ENCODE measurements around the gene C19orf25.

The C19orf25 gene

DNA sequence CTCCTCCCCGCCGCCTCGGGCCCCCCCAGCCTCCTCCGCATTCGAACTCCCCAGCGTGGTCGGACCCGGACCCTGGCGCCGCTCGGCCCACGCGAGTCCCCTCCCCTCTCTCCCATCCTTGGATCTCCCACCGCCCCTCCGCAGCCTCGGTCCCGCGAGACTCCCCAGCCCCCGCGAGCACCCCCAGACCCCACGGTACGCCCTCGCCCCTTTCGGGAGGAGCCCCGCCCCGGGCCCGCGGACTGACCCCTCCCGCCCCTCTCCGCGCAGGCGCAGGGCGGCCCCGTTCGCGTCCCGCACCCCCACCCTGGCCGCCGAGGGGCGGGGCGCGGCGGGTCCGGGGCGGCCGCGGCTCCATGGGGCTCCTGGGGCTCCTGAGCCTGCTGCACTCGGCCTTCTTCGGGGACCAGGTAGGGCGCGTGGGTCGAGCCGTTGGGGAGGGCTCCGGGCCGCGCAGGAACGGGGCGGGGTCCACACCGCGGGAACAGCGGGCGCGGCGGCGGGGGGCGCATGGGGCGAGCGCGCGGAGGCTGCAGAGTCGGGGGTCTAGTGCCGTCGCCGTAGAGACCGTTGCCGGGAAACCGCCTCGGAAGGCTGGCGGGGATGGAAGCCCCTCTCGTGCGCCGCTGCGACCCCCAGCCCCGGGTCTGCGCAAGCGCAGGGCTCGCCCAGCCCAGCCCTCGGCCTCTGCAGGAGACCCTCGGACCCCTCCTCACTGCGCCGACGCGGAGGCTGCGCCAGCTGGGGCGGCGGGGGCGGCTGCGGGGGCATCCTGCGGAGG is 32.9 kb downstream of the C19orf25 start:
- no peak for DNase-seq

- peak; percentile 52 to 76 (median 62) for DNase-seq
These were observed 33.7 kb downstream of the C19orf25 start for GRCh38 chr19:1445185-1445931.

- DNase-seq, result no peak
These were observed 37.2 kb downstream of the C19orf25 start for GRCh38 chr19:1441677-1442438.

DNA sequence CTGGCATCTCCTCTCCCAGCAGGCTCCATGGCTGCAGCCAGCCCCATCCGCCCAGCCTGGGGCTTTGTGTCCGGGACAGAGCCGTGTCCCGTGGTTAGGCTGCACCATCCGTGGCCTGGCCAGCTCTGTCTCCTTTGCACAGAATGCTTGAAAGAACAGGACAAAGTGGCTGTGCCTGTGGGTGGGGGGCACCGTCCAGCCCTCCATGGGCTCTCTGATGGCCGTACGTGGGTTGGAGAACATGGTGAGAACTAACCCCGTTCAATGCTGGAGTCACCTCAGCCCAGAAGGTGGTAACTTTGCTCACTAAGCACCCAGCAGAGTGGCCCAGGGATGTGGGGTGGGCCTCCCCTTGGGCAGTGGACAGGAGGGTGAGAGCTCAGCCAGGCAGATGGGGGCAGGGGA is 38.0 kb downstream of the C19orf25 start:
- DNase-seq, result no peak

- DNase-seq, result no peak
These were observed 38.6 kb downstream of the C19orf25 start for GRCh38 chr19:1440418-1440801.

DNA sequence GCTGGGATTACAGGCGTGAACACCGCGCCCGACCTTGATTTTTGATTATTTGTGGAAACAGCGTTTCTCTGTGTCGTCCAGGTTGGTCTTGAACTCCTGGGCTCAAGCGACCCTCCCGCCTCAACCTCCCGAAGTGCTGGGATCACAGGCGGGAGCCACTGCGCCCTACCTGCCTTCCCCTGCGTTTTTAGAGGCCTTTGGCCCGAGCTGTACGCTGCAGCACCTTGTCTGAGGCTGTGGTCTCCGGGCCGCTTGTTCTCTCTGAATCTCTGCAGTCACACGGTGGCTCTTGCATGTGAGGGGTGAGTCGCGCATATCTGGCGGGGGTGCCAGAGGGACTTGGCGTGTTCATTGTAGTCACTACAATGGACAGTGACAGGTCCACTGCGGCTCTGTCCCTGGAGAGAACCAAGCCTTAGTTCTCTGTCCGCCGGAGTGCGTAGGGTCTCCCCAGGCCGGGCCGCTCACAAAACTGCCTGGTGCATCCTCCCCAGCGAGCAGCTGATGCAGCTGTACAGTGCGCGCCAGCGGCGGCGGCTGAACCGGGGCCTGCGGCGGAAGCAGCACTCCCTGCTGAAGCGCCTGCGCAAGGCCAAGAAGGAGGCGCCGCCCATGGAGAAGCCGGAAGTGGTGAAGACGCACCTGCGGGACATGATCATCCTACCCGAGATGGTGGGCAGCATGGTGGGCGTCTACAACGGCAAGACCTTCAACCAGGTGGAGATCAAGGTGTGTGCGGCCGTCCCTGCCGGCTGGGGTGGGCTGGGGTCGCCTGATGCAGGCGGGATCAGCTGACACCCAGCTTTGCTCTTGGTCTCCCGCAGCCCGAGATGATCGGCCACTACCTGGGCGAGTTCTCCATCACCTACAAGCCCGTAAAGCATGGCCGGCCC is 39.2 kb downstream of the C19orf25 start:
- DNase-seq, result peak in 1 of 5 experiments; percentile 44

DNA sequence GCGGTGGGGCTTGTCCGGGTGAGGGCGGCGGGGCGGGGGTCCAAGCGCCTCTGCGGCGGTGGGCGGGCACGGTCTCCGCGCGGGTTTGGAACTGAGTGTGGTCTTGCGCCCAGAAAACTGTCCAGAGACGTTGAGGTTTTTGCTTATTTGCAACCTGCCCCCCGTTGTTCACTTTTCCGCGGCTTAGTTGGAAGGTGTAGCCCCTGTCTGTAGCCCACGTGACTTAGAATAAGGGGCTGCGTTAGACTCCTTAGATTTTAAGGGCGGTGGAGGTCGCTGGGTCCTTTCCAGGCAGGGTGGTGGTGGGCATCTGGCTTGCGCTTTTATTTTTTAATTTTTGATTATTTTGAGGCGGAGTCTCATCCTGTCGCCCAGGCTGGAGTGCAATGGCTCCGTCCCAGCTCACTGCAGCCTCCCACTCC is 40.1 kb downstream of the C19orf25 start:
- no peak for DNase-seq

- peak; percentile 91 to 96 (median 92) for DNase-seq
These were observed 40.7 kb downstream of the C19orf25 start, which contains the start of gene RPS15 for GRCh38 chr19:1438035-1438932. TSS of gene RPS15 (plus strand) at chr19:1438396. CDS start at chr19:1438426, 30 bp downstream.

- no peak for DNase-seq
These were observed 41.4 kb downstream of the C19orf25 start for GRCh38 chr19:1437609-1438008.

GRCh38 chr19:1435378-1435989 is 43.5 kb downstream of the C19orf25 start:
- DNase-seq, result no peak

DNA sequence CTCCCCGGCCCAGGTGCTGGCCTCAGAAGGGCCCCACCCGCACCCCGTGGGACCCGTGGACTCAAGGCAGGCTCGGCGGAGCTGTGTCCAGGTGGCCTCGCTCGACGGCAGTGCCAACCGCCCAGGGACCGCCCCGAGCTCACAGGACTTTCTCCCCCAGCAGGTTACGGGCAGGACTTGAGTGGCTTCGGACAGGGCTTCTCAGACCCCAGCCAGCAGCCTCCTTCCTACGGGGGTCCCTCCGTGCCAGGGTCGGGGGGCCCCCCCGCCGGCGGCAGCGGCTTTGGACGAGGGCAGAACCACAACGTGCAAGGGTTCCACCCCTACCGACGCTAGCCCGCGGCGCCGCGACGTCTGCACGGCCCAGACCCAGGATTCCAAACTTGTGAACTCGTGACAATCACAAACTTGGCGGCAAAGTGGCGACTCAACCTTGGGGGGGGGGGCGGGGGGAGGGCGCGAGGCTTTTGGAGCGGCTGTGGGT is 44.4 kb downstream of the C19orf25 start:
- no peak for DNase-seq

DNA sequence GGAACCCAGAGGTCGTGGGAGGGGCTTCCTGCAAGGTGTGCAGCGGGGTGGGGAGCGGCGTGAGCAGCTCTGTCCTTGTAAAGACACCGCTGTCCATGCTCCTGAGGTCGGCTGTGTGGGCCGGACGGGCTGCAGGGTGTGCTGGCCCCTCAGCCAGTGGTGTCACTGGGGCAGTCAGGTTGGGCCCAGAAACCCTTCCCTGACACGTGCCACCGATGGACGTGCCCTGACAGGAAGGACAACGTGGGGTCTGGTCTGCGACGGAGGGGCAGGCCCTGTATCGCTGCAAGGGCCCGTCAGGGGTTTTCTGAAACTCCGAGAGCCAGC is 45.0 kb downstream of the C19orf25 start:
- DNase-seq, result no peak

DNA sequence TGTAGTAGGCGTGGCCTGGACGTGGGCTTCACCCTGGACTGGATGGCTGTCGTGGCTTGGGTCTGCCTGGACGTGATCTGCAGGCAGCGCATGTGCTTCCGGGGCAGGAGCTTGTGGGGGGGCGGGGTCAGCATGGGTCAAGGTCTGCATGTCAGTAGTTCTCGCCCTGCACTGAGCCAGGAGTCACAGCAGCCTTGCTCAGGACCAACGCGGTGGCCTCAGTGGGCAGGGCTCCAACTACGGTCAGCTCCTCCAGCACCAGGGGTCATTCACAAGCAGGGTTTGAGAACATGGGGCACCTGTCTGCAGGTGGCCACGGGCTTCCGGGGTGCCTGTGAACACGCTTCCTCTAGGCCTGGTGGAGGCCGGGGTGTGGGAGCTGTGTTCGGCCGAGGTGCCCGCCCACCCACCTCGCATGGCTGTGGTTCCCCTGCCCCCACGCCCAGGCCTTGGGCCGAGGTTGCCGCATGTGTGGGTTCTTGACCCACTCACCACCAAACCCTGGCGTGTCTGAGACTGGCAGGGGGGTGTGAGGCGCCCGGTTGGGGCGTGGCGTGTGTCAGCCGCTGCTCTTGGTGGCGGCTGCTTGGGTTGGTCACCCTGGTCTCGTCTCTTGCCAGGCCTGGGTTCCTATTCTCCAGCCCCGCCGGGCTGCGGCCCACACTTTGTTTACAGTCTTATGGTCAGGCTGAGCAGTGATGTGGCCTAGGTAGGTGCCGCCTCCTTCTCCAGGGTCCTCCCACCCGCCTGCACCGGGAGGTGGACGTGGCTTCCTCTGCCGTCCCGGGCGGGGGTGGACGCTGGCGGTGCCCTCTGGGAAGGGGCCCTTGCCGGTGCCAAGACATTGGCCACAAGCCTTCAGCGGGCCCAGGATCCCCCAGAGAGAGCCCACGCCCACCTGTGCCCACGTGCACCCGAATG is 45.6 kb downstream of the C19orf25 start:
- no peak for DNase-seq

- DNase-seq, result no peak
These were observed 46.5 kb downstream of the C19orf25 start for GRCh38 chr19:1432507-1432887.

DNA sequence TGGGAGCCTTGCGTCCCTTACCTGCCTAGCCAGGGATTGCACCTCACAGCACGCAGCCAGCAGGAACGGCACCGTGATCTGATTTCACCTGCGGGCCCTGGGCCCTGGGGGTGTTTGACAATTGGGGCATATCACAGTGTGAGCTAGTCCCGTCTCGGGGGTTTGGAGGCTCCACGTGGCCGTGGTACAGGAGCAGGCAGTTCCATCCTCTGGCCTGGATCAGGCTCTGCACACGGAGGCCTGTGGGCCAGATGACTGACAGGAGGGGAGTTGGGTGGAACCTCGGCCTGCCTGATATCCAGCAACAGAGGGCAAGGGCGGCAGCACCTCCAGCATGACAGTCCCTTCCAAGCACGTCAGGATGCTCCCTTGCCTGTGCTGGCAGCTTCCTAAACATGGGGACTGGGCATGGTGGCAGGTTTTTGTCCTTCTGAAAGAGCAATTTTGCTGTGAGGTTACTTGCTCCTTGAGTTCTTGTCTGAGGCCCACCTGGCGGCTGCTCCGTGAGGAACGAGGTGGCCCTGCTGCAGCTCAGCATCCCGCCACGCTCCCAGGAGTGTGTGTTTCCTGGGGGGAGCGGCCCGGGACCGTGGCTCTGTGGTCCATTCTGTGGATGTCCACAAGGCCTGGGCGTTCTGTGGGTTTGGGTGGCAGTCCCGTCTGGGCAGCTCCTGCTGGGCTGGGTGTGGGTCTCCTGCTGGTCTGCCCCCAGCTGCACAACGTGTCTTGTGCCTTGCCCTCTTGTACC is 47.1 kb downstream of the C19orf25 start:
- no peak for DNase-seq

DNA sequence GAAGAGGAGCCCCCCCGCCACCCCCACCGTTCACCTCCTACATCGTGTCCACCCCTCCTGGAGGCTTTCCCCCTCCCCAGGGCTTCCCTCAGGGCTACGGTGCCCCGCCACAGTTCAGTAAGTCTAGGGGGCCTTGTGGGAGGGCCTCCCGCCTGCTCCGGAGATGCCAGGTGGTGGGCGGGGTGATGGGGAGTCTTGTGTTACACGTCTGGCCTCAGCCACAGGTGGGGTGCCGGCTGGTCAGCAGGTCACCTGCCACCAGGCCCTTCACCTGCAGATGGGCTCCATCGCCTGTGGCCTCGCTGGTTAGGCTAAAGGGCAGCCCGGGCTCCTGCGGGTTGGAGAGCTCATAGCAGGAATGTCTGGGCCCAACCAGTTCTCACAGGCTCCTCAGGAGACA is 48.8 kb downstream of the C19orf25 start:
- no peak for DNase-seq

DNA sequence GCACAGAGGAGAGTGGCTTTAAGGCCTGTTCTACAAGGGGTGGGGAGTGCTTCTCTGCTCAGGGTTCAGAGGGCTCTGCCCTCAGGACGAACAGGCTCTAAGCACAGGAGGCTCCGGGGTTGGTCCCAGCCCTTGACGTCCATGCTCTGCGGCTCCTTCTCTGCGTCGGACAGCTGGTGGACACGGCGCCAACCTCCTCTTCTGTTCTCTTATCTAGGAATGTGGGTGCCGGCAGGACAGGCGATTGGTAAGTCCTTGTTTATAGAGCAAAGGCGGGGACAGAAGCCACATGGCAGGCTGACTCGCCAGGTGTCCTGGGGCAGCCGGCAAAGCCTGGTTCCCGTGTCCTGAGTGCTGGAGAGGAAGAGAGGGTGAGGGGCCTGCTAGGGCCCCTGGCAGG is 49.3 kb downstream of the C19orf25 start:
- no peak for DNase-seq

GRCh38 chr19:1428738-1429391 is 50.1 kb downstream of the C19orf25 start:
- DNase-seq, result no peak
